ENCODE measurements around the gene ZNF521.

The ZNF521 gene

DNA sequence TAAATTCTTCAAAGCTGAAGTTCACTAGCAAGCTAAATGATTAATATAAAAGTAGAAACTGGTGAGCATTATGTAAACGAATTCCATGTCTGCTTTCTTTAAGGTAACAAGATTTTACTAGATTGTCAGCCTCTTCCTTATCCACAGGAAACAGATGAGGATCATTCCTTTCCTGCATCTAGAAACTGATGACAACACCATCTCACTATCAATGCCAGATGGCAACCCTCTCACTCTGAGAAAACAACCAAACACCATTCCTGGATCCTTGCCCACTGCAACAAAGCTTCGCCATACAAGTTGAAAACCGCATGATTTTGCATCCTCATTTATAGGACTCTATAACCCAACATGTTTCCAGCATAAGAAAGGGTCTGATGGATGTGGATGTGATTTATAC is 122.9 kb downstream of the ZNF521 start:
- no peak for DNase-seq (ENCODE audit: low spot score)
- no peak for FAIRE-seq

DNA sequence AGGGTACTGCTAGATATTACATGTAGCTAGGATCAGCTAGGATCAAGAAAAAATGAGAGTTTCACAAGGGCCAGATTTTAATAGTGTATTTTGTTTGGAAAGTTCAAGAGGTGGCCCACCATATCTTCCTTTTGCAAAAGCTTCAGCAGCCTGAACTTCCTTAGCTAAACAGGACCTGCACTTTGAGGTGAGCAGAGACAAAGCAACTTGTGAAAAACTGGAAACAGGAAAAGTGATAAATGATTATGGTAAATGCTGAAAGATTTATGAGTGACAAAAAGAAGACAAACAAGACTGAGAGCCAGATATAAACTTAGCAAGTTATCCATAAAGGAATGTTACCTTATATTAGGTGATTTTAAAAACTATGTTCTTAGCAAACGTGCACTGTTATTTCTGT is 123.6 kb downstream of the ZNF521 start:
- DNase-seq (ENCODE audit: low spot score) = no peak
- no peak for FAIRE-seq

- DNase-seq (ENCODE audit: low spot score) (no peak), FAIRE-seq (no peak)
Observed at GRCh38 chr18:25225151-25225550, 126.8 kb downstream of the ZNF521 start.

DNA sequence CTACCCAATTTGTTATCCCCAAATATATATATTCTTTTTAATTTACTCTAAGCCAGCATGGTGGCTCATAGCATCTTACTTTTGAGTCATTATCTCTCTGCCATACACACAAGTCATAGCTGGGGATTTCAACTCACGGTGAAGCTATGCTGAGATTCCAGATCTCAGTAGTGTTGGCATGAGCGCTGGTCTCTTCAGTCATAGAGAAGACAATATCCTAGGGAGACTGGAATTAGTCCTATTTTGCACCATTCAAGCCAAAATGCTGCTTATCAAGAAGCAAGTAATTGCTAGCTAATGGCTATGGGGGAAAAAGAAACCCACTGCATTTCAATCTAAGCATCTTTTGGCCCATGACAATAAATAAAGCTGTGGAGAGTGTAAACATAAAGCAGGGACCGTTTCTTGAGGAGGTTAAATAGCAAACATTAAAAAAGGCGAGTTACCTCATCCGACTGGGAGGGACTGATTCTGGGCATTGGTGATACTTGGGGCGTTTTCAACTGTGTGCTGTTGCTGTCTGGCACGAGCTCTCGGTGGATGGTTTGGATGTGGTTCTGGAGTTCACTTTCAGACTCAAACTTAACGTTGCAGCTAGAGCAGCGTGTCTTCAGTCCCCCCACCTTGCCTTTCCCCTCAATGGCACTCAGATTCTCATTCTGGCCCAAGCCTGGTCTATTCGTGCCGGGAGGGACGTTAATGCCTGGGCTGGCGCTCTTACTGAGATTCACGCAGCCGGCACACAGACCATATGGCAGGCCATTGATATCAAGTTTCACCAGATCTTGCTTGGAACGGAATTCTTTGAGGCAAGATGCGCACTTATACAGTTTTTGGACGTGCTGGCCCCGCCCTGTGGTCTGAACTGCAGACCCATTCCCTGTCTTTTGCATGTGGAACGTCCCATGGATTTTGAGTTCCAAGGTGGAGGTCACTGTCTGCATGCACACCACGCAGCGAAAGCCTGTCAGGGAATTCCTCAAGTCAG is 127.8 kb downstream of the ZNF521 start:
- FAIRE-seq (no peak), DNase-seq (ENCODE audit: low spot score) (no peak)

GRCh38 chr18:25223211-25223610 is 128.8 kb downstream of the ZNF521 start:
- no peak for DNase-seq (ENCODE audit: low spot score)
- no peak for FAIRE-seq

DNA sequence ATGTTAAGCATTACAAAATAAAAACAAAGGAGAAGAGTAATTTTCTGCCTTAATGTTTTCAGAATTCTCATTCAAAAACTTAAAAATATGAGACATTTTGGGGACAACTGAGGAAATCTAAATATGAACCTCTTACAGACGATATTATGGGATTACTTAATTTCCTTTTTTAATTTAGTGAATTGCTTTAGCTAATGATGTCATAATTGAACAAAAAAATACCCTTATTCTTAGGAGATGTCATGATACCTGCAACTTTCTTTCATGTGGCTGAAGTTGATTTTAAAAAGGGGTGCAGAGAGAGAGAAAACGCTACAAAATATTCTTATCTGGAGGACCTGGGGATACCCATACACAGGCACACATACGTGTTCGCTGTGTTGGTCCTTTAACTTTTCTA is 129.3 kb downstream of the ZNF521 start:
- FAIRE-seq (no peak), DNase-seq (ENCODE audit: low spot score) (no peak)

DNA sequence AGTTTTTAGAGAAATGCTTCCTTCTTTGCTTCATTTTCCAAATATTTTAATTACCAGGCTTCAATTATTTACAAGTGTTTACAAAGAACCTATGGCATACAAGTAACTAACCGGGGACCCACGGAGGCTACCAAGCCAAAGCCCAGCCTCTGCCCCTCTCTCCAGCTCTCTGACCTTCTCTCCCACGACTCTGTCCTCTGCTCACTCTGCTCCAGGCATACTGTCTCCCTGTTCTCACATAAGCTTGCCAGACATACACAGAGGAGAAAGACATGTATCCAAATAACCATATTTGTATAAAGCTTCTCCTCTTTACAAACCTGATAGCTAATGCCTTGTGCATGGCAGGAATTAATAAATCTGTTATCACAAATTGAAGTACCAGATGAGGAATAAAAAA is 141.3 kb downstream of the ZNF521 start:
- no peak for FAIRE-seq
- DNase-seq (ENCODE audit: low spot score) = no peak

GRCh38 chr18:25192065-25192464 is 159.9 kb downstream of the ZNF521 start:
- no peak for DNase-seq (ENCODE audit: low spot score)
- no peak for FAIRE-seq

- no peak for FAIRE-seq
- DNase-seq (ENCODE audit: low spot score) = no peak
Observed at GRCh38 chr18:25190472-25190871, 161.5 kb downstream of the ZNF521 start.

DNA sequence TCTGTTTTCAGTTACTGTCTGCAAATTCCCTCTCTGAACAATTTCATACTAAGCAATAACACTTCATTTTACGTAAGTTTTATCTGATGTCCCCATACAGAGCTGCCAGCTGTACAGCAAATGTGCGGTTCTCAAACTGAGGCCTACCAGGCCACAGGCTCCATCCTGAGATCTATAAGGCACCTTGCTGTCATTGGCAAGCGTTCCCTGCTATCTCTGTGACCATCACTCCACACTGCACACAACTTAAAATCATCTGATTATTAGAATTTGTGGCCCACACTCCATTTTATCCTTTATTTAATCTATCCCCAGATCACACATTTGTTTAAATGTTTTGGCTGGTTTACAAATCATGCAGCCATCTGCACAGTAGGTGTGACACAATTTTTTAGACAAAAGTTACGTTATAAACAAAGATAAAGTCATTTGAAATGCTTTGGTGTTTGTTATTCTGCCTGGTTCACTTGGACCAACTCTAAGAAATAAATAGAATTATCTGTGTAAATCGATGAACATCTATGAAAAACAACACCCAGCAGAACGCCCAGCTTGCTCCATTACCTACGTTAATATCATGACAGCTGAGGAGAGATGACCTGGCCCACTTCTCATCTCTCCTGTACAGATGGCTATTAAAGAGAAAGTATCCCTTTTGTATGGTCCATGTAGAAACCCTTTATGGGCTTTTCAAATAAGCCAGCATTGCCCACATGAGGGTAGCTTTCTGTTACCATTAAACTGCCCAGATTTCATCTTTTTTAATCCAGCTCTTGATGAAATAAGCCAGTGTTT is 162.4 kb downstream of the ZNF521 start:
- FAIRE-seq (no peak), DNase-seq (ENCODE audit: low spot score) (no peak)

DNA sequence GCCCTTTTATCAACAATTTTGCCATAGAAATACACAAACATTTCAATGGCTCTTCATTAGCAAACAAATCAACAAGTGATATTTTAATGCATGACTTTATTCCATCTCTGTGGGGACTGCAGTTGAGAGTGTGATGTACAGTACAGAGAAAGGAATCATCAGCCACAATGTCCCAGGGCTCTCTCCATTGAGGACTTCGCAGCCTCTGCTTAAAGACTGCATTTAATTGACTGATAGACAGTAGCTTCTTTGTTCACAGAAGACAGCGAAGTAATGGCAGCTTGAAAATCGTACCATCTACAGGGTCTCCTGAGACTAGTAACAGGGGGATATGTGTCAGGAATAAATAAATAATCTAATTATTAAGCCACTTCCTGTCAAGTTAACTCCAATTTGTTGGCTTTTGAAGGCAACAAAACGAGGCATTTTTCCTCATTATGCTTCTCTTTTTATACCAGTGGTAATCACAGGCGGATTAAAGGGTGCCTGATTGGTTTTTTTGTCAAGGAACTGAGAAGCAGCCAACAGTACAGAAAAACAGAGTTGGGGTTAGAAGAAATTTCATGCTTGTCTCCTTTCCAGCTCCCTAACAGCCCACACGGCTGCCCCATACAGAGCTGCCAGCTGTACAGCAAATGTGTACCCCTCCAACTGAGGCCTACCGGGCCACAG is 164.3 kb downstream of the ZNF521 start:
- DNase-seq (ENCODE audit: low spot score) (no peak), FAIRE-seq (no peak)

DNA sequence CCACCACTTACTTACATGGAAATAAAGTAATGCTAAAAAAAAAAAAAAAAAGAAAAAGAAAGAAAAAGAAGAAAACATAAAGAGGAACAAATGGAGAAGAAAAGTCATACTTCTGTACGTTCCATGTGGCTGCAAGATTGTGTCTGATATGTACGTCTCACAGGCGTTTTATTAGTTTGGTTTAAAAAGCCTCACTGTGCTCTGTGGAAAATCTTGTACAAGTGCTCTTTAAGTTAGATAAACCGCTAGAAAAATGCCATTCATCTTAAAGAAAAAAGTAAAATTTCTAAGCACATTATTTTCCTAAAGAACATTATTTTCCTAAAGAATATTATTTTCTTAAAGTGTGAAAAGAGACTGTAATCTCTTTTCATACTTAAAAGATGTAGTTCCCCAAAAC is 165.1 kb downstream of the ZNF521 start:
- FAIRE-seq (no peak), DNase-seq (ENCODE audit: low spot score) (no peak)

DNA sequence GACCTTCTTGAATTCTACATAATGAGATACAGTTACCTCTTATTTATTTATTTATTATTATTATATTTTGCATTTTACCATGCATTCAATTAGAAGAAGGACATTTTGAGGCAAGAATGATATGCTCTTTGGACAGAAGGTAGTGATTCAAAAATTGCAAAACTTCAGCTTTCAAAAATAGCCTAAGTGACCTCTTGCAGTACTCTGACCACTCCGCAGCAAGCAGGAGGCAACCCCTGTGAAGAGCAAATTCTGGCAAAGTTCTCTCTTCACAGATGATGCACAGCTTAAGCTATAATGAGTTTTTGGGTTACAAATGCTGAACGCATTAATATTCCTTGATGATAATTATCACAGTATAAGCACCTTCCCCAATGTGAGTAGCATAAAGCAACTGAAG is 170.0 kb downstream of the ZNF521 start:
- FAIRE-seq = no peak
- no peak for DNase-seq (ENCODE audit: low spot score)

GRCh38 chr18:25181581-25181980 is 170.4 kb downstream of the ZNF521 start:
- no peak for DNase-seq (ENCODE audit: low spot score)
- no peak for FAIRE-seq

GRCh38 chr18:25180973-25181548 is 170.9 kb downstream of the ZNF521 start:
- no peak for DNase-seq (ENCODE audit: low spot score)
- FAIRE-seq = no peak

- DNase-seq (ENCODE audit: low spot score) (no peak), FAIRE-seq (no peak)
Observed at GRCh38 chr18:25177631-25178030, 174.3 kb downstream of the ZNF521 start.

- DNase-seq (ENCODE audit: low spot score) (no peak), FAIRE-seq (no peak)
Observed at GRCh38 chr18:25176518-25177042, 175.4 kb downstream of the ZNF521 start.

GRCh38 chr18:25175558-25176517 is 176.1 kb downstream of the ZNF521 start:
- FAIRE-seq (no peak), DNase-seq (ENCODE audit: low spot score) (no peak)

DNA sequence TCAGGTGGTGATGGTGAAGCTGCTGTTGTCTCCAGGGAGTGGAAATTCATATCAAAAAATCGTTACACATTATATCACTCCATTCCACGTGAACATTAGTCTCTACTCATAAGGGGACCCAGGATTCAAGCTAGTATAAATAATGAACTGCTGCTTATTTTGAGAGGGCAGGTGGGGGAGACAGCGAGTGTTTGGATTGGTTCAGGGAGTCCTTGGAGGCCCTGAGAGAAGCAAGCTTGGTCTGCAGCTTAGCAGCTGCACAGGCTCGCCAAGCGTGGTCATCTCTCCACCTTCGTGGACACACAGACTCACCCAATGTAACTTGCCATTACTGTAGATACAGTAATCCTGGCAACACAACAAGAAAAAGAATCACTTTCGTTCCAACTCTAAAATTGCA is 177.6 kb downstream of the ZNF521 start:
- FAIRE-seq (no peak), DNase-seq (ENCODE audit: low spot score) (no peak)

DNA sequence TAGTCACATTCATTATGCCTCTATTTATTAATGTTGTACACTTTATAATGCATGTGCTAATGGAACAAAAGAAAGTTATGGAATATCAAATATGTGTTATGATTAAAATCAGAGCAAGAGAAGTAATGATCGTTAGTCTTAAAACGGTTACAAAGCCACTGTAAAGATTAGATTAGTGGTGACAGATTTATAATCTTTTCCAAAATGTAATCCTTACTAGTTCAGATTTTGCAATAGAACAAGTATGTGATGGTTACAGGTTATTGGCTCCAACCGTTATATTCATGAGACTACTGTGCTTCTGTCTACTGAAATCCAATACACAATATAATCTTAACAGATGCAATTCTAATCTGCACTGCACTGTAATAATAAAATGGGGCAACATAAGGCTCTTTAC is 180.6 kb downstream of the ZNF521 start:
- DNase-seq (ENCODE audit: low spot score) (no peak), FAIRE-seq (no peak)
